ENCODE results near the gene S100A7A.

The S100A7A gene

GRCh38 chr1:153415850-153416570 lies at the start of gene S100A7A:
S100A7A (plus strand) TSS chr1:153416520; CDS start chr1:153418083, 1,563 bp downstream.
- TF ChIP-seq, protein P1, sequence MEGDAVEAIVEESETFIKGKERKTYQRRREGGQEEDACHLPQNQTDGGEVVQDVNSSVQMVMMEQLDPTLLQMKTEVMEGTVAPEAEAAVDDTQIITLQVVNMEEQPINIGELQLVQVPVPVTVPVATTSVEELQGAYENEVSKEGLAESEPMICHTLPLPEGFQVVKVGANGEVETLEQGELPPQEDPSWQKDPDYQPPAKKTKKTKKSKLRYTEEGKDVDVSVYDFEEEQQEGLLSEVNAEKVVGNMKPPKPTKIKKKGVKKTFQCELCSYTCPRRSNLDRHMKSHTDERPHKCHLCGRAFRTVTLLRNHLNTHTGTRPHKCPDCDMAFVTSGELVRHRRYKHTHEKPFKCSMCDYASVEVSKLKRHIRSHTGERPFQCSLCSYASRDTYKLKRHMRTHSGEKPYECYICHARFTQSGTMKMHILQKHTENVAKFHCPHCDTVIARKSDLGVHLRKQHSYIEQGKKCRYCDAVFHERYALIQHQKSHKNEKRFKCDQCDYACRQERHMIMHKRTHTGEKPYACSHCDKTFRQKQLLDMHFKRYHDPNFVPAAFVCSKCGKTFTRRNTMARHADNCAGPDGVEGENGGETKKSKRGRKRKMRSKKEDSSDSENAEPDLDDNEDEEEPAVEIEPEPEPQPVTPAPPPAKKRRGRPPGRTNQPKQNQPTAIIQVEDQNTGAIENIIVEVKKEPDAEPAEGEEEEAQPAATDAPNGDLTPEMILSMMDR (conservative IDR thresholded peaks at IDR 0.05; ENCODE audit: low read depth, low read length), result no peak
- H3K4me3 ChIP-seq (ENCODE audit: low read length), result no peak within 1 kb of the TSS
- no peak for DNase-seq (ENCODE audit: low read depth)

DNA sequence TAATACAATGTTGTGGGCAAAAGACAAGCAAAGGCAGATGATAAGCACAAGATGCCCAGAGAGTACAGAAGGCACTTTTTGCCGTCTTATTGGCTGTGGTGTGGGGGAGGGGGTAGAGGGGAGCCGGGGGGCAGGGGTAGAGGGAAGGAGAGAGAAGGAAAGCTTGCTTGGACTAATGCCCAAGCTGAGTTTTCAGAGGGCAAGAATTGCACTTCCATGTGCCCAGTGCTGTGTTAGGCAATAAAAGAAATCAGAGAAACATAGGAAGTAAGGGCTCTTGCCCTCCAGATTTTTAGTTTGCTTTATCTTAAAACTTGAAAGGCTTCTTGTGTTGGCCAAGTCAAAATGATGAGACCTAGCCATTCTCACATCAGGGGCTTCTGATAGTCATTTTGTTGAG lies 49.2 kb upstream of the S100A7A start:
- TF ChIP-seq, protein P1 (conservative IDR thresholded peaks at IDR 0.05; ENCODE audit: low read depth, low read length), result no peak
- no peak overlapping the region for H3K4me3 ChIP-seq (ENCODE audit: low read length)
- DNase-seq (ENCODE audit: low read depth), result no peak

DNA sequence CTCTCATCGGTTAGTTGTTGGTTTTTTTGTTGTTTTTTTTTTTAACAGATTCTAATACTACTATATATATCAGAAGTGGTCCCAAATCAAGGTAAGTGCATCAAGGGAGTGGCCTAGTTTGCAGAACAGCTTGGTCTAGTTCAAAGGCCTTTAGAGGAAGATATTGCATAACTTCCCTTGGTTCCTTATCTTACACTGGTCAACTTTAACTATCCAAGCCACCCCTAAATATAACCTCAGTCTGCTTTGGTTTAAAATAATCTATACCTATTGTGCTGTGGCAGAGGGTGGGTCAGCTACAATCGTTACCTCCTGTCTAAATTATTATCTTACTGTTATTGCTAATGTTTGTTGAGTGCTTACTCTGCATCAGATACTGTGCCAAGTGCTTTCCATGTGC lies 47.8 kb upstream of the S100A7A start:
- H3K4me3 ChIP-seq (ENCODE audit: low read length), result no peak overlapping the region
- TF ChIP-seq, protein P1 (conservative IDR thresholded peaks at IDR 0.05; ENCODE audit: low read depth, low read length), result no peak
- no peak for DNase-seq (ENCODE audit: low read depth)

DNA sequence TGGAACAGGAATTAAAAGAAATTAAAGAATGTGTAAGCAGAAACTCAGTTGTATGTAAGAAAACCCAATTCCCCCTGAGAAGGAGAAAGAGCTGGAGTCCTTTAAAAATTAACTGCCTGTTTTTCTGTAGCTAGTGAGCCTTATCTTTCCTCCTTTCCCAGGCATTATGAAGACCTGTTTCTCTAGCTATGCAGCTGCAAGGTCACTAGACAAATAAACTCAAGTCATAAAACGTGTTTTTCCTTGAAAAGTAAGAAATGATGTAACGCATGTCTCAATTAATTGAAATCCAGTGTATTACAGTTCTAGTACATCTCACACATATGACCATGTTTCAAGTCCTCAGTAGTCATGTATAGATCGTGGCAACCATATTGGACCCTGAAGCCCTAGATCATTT lies 46.2 kb upstream of the S100A7A start:
- no peak for DNase-seq (ENCODE audit: low read depth)
- no peak overlapping the region for H3K4me3 ChIP-seq (ENCODE audit: low read length)
- TF ChIP-seq, protein P1 (conservative IDR thresholded peaks at IDR 0.05; ENCODE audit: low read depth, low read length), result no peak

DNA sequence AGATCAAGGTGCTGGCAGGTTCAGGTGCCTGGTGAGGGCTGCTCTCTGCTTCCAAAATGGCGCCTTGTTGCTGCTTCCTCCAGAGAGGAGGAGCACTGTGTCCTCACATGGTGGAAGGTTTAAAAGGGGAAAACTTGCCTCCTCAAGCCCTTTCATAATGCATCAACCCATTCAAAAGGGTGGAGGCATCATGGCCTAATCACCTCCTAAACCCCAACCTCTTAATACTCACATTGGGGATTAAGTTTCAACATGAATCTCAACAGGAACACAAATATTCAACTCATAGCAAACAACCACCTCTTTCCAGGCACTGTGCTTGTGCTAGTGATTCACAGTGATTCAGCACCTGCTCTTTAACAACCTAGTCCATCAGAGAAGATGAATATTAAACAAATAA lies 45.1 kb upstream of the S100A7A start:
- DNase-seq (ENCODE audit: low read depth), result no peak
- no peak overlapping the region for H3K4me3 ChIP-seq (ENCODE audit: low read length)
- TF ChIP-seq, protein P1 (conservative IDR thresholded peaks at IDR 0.05; ENCODE audit: low read depth, low read length), result no peak

DNA sequence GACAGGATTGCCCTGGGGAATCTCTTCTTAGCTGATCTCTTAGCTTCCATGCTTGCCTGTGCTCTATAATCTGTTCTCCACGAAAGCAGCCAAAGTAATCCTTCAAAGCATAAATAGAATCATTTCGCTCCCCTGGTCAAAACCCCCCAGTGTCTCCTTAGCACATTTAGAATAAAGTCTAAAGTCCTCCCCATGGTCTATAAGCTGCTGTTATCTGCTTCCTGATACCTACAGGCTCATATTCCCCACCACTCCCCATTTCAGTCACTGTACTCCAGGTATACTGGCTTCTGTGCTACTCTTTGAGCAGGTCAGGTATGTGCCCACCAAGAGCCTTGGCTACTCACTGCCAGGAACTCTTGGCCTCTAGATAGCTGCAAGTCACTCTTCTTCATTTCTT lies 43.7 kb upstream of the S100A7A start:
- no peak overlapping the region for H3K4me3 ChIP-seq (ENCODE audit: low read length)

DNA sequence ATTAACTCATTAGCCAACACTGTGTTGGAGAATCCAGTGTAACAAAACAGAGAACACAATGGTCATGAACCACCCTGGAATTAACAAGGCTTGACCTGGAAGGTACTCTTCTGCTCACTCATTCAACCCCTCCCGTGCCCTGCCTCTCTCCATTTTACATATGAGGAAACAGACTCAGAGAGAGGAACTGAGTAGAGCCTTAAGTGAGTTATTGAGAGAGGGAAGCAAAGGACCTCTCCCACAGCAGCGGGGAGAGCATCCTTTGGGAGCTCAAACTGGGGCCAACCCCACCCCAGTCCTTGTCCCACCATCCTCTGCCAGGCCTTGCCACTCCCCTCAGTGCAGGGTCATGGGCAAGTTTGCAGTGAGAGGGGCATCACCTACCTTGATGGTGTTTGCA lies 42.2 kb upstream of the S100A7A start:
- TF ChIP-seq, protein P1 (conservative IDR thresholded peaks at IDR 0.05; ENCODE audit: low read depth, low read length), result no peak
- no peak for DNase-seq (ENCODE audit: low read depth)
- no peak overlapping the region for H3K4me3 ChIP-seq (ENCODE audit: low read length)

More for the DNA sequence above, 43.7 kb upstream of the S100A7A start:
- no peak for DNase-seq (ENCODE audit: low read depth)
- TF ChIP-seq, protein P1 (conservative IDR thresholded peaks at IDR 0.05; ENCODE audit: low read depth, low read length), result no peak
